ENCODE measurements around the gene SETDB2. TPM values are rescaled to one million over a fixed set of nuclear protein-coding genes. Genes with fewer than 3 reads are reported as not detected.

Gene SETDB2
- total and polyA plus RNA-seq, 4 experiments from 2014 or later, result 11.0 to 28.2 (median 21.6) TPM

GRCh38 chr13:49454388-49455006 is 10.4 kb downstream of the SETDB2 start:
- ChIA-PET POLR2A (ENCODE audit: partially characterized antibody) (interaction anchor here (0.9 to 4.0 kb wide), 3 partner anchors 11 to 41 kb away, joined by 3 to 41 read pairs (median 5); partner anchors contain the start of genes CAB39L, PHF11 and SETDB2), CTCF (ENCODE audit: partially characterized antibody) (no interaction called here)
- peaks cover 4% of the 10 kb centered on the region for H3K36me3 ChIP-seq (ENCODE audit: insufficient read depth, low read length)
- peak overlapping the region in 1 of 2 donors; percentile 1 for H3K4me3 ChIP-seq (ENCODE audit: low read length in 2 of 2)
- no peaks in the 10 kb centered on the region for H3K9me3 ChIP-seq (ENCODE audit: control insufficient read depth in 1 of 2, low read length in 2 of 2)
- no peaks in the 10 kb centered on the region for H3K9me3 Mint-ChIP-seq
- H3K27ac Mint-ChIP-seq, result peak overlapping the region; percentile 4 to 92 (median 57)
- H3K4me1 Mint-ChIP-seq, result peaks cover 33 to 59% (median 40%) of the 10 kb centered on the region in 4 donors
- H3K4me1 ChIP-seq (ENCODE audit: insufficient read depth, low read length), result peaks cover 41% of the 10 kb centered on the region
- H3K4me3 Mint-ChIP-seq, result peak overlapping the region in 7 of 8 donors; percentile 54 to 78 (median 73)
- H3K27ac ChIP-seq (ENCODE audit: low read depth, low read length), result no peak overlapping the region
- peaks cover 23% of the 10 kb centered on the region in 2 donors for H3K36me3 Mint-ChIP-seq
- H3K27me3 ChIP-seq (ENCODE audit: insufficient read depth, low read length), result no peaks in the 10 kb centered on the region
- peak; percentile 28 to 55 (median 35) for DNase-seq
- H3K27me3 Mint-ChIP-seq, result no peaks in the 10 kb centered on the region
- intact Hi-C loops (cut with micrococcal nuclease), result loop anchor here (1.0 kb wide), 1 partner anchor 10 kb away; the partner anchor contains the start of genes CAB39L and SETDB2

GRCh38 chr13:49455007-49455398 is 10.9 kb downstream of the SETDB2 start:
- Histone ChIP-seq H3K9me3 (ENCODE audit: control insufficient read depth in 1 of 2, low read length in 2 of 2) (no peaks in the 10 kb centered on the region), H3K4me3 (ENCODE audit: low read length in 2 of 2) (peak overlapping the region in 1 of 2 donors; percentile 1), H3K4me1 (ENCODE audit: insufficient read depth, low read length) (peaks cover 36% of the 10 kb centered on the region), H3K27me3 (ENCODE audit: insufficient read depth, low read length) (no peaks in the 10 kb centered on the region), H3K36me3 (ENCODE audit: insufficient read depth, low read length) (peaks cover 4% of the 10 kb centered on the region), H3K27ac (ENCODE audit: low read depth, low read length) (no peak overlapping the region)
- CTCF ChIA-PET (ENCODE audit: partially characterized antibody), result no interaction called here
- peak overlapping the region in 5 of 7 donors; percentile 50 to 83 (median 59) for H3K27ac Mint-ChIP-seq
- no peak for DNase-seq
- H3K36me3 Mint-ChIP-seq, result peaks cover 21 to 23% of the 10 kb centered on the region in 2 donors
- intact Hi-C loops (cut with micrococcal nuclease), result no loop called here
- POLR2A ChIA-PET (ENCODE audit: partially characterized antibody), result interaction anchor here (0.9 to 4.0 kb wide), 3 partner anchors 11 to 40 kb away, joined by 3 to 41 read pairs (median 5); partner anchors contain the start of genes CAB39L, PHF11 and SETDB2
- H3K27me3 Mint-ChIP-seq, result no peaks in the 10 kb centered on the region
- H3K9me3 Mint-ChIP-seq, result no peaks in the 10 kb centered on the region
- peak overlapping the region in 4 of 8 donors; percentile 17 to 77 (median 42) for H3K4me3 Mint-ChIP-seq
- H3K4me1 Mint-ChIP-seq, result peaks cover 29 to 54% (median 35%) of the 10 kb centered on the region in 4 donors

GRCh38 chr13:49456156-49456555 is 12.1 kb downstream of the SETDB2 start:
- Mint-ChIP-seq H3K4me1 (peaks cover 22 to 49% (median 31%) of the 10 kb centered on the region in 4 donors), H3K9me3 (no peaks in the 10 kb centered on the region), H3K36me3 (peaks cover 27 to 35% of the 10 kb centered on the region in 2 donors), H3K27ac (no peak overlapping the region), H3K27me3 (no peaks in the 10 kb centered on the region), H3K4me3 (no peak overlapping the region)
- Histone ChIP-seq H3K4me1 (ENCODE audit: insufficient read depth, low read length) (peaks cover 30% of the 10 kb centered on the region), H3K9me3 (ENCODE audit: control insufficient read depth in 1 of 2, low read length in 2 of 2) (no peaks in the 10 kb centered on the region), H3K27ac (ENCODE audit: low read depth, low read length) (no peak overlapping the region), H3K4me3 (ENCODE audit: low read length in 2 of 2) (no peak overlapping the region), H3K27me3 (ENCODE audit: insufficient read depth, low read length) (no peaks in the 10 kb centered on the region), H3K36me3 (ENCODE audit: insufficient read depth, low read length) (peaks cover 15% of the 10 kb centered on the region)
- no peak for DNase-seq
- intact Hi-C loops (cut with micrococcal nuclease), result no loop called here
- CTCF ChIA-PET (ENCODE audit: partially characterized antibody), result no interaction called here
- POLR2A ChIA-PET (ENCODE audit: partially characterized antibody), result no interaction called here

GRCh38 chr13:49457221-49457620 is 13.1 kb downstream of the SETDB2 start:
- ChIA-PET POLR2A (ENCODE audit: partially characterized antibody) (interaction anchor here (1.7 kb wide), 1 partner anchor 13 kb away, joined by 12 read pairs; the partner anchor contains the start of genes CAB39L and SETDB2), CTCF (ENCODE audit: partially characterized antibody) (no interaction called here)
- Mint-ChIP-seq H3K36me3 (peaks cover 37 to 44% of the 10 kb centered on the region in 2 donors), H3K27ac (peak overlapping the region in 1 of 7 donors; percentile 68), H3K4me1 (peaks cover 22 to 48% (median 30%) of the 10 kb centered on the region in 4 donors), H3K4me3 (no peak overlapping the region), H3K9me3 (peaks cover 0 to 4% (median 2%) of the 10 kb centered on the region in 8 donors), H3K27me3 (no peaks in the 10 kb centered on the region)
- H3K36me3 ChIP-seq (ENCODE audit: insufficient read depth, low read length), result peaks cover 25% of the 10 kb centered on the region
- no peaks in the 10 kb centered on the region for H3K9me3 ChIP-seq (ENCODE audit: control insufficient read depth in 1 of 2, low read length in 2 of 2)
- no peaks in the 10 kb centered on the region for H3K27me3 ChIP-seq (ENCODE audit: insufficient read depth, low read length)
- no peak overlapping the region for H3K4me3 ChIP-seq (ENCODE audit: low read length in 2 of 2)
- no peak overlapping the region for H3K27ac ChIP-seq (ENCODE audit: low read depth, low read length)
- intact Hi-C loops (cut with micrococcal nuclease), result no loop called here
- H3K4me1 ChIP-seq (ENCODE audit: insufficient read depth, low read length), result peaks cover 30% of the 10 kb centered on the region
- no peak for DNase-seq

GRCh38 chr13:49459580-49459979 is 15.5 kb downstream of the SETDB2 start:
- H3K36me3 ChIP-seq (ENCODE audit: insufficient read depth, low read length), result peaks cover 34% of the 10 kb centered on the region
- Mint-ChIP-seq H3K4me1 (peaks cover 13 to 27% (median 18%) of the 10 kb centered on the region in 4 donors), H3K27ac (no peak overlapping the region), H3K4me3 (no peak overlapping the region), H3K36me3 (peaks cover 46 to 54% of the 10 kb centered on the region in 2 donors), H3K27me3 (no peaks in the 10 kb centered on the region), H3K9me3 (peaks cover 0 to 16% (median 10%) of the 10 kb centered on the region in 8 donors)
- DNase-seq, result no peak
- H3K27me3 ChIP-seq (ENCODE audit: insufficient read depth, low read length), result no peaks in the 10 kb centered on the region
- H3K4me1 ChIP-seq (ENCODE audit: insufficient read depth, low read length), result peaks cover 21% of the 10 kb centered on the region
- CTCF ChIA-PET (ENCODE audit: partially characterized antibody), result interaction anchor here (0.6 to 0.8 kb wide), 2 partner anchors 14 to 17 kb away, joined by 4 to 6 read pairs; no protein-coding TSS in a partner anchor
- no peak overlapping the region for H3K4me3 ChIP-seq (ENCODE audit: low read length in 2 of 2)
- H3K9me3 ChIP-seq (ENCODE audit: control insufficient read depth in 1 of 2, low read length in 2 of 2), result no peaks in the 10 kb centered on the region
- no peak overlapping the region for H3K27ac ChIP-seq (ENCODE audit: low read depth, low read length)
- POLR2A ChIA-PET (ENCODE audit: partially characterized antibody), result interaction anchor here (1.3 to 1.6 kb wide), 3 partner anchors 15 to 37 kb away, joined by 5 to 8 read pairs (median 7); partner anchors contain the start of genes CAB39L, PHF11 and SETDB2
- intact Hi-C loops (cut with micrococcal nuclease), result no loop called here

- peaks cover 34% of the 10 kb centered on the region for H3K36me3 ChIP-seq (ENCODE audit: insufficient read depth, low read length)
- peaks cover 0 to 16% (median 11%) of the 10 kb centered on the region in 8 donors for H3K9me3 Mint-ChIP-seq
- ChIA-PET POLR2A (ENCODE audit: partially characterized antibody) (no interaction called here), CTCF (ENCODE audit: partially characterized antibody) (no interaction called here)
- H3K4me3 ChIP-seq (ENCODE audit: low read length in 2 of 2), result no peak overlapping the region
- H3K36me3 Mint-ChIP-seq, result peaks cover 63 to 72% of the 10 kb centered on the region in 2 donors
- H3K4me3 Mint-ChIP-seq, result no peak overlapping the region
- no peaks in the 10 kb centered on the region for H3K9me3 ChIP-seq (ENCODE audit: control insufficient read depth in 1 of 2, low read length in 2 of 2)
- no peak overlapping the region for H3K27ac ChIP-seq (ENCODE audit: low read depth, low read length)
- H3K4me1 Mint-ChIP-seq, result peaks cover 0 to 1% (median 0%) of the 10 kb centered on the region in 4 donors
- no peaks in the 10 kb centered on the region for H3K4me1 ChIP-seq (ENCODE audit: insufficient read depth, low read length)
- no peak for DNase-seq
- H3K27me3 ChIP-seq (ENCODE audit: insufficient read depth, low read length), result no peaks in the 10 kb centered on the region
- H3K27ac Mint-ChIP-seq, result no peak overlapping the region
- intact Hi-C loops (cut with micrococcal nuclease), result no loop called here
- H3K27me3 Mint-ChIP-seq, result no peaks in the 10 kb centered on the region
These were observed 20.0 kb downstream of the SETDB2 start for GRCh38 chr13:49464085-49464484.

- Histone ChIP-seq H3K36me3 (ENCODE audit: insufficient read depth, low read length) (peaks cover 34% of the 10 kb centered on the region), H3K9me3 (ENCODE audit: control insufficient read depth in 1 of 2, low read length in 2 of 2) (no peaks in the 10 kb centered on the region), H3K4me3 (ENCODE audit: low read length in 2 of 2) (no peak overlapping the region), H3K27ac (ENCODE audit: low read depth, low read length) (no peak overlapping the region), H3K27me3 (ENCODE audit: insufficient read depth, low read length) (no peaks in the 10 kb centered on the region), H3K4me1 (ENCODE audit: insufficient read depth, low read length) (no peaks in the 10 kb centered on the region)
- no peak for DNase-seq
- intact Hi-C loops (cut with micrococcal nuclease), result no loop called here
- Mint-ChIP-seq H3K4me3 (no peak overlapping the region), H3K27ac (peak overlapping the region in 1 of 7 donors; percentile 6), H3K36me3 (peaks cover 70 to 78% of the 10 kb centered on the region in 2 donors), H3K9me3 (peaks cover 0 to 16% (median 11%) of the 10 kb centered on the region in 8 donors), H3K4me1 (peaks cover 0 to 1% (median 0%) of the 10 kb centered on the region in 4 donors), H3K27me3 (no peaks in the 10 kb centered on the region)
- CTCF ChIA-PET (ENCODE audit: partially characterized antibody), result interaction anchor here (0.7 kb wide), 1 partner anchor 30 kb away, joined by 3 read pairs; no protein-coding TSS in a partner anchor
- POLR2A ChIA-PET (ENCODE audit: partially characterized antibody), result interaction anchor here (0.7 kb wide), 1 partner anchor 23 kb away, joined by 4 read pairs; no protein-coding TSS in a partner anchor
These were observed 20.7 kb downstream of the SETDB2 start for GRCh38 chr13:49464621-49465325.

Data from CD4-positive, alpha-beta memory T cell (primary cell).